Colon (tissue), 2 donors: ENCODE results near the gene CPLANE2.
"Not testable (repeated sequence)": the region's sequence is repeated elsewhere in the genome, so short reads cannot be mapped to it uniquely, and the experiment has no call there.

Source experiments
- FAIRE-seq: peaks from 2 replicates; lab custom pipeline; 2012; peaks lifted over from hg19 to GRCh38; lab: Jason Lieb, UNC
- donor health status: control.
- donor health status: control.

The CPLANE2 gene

DNA sequence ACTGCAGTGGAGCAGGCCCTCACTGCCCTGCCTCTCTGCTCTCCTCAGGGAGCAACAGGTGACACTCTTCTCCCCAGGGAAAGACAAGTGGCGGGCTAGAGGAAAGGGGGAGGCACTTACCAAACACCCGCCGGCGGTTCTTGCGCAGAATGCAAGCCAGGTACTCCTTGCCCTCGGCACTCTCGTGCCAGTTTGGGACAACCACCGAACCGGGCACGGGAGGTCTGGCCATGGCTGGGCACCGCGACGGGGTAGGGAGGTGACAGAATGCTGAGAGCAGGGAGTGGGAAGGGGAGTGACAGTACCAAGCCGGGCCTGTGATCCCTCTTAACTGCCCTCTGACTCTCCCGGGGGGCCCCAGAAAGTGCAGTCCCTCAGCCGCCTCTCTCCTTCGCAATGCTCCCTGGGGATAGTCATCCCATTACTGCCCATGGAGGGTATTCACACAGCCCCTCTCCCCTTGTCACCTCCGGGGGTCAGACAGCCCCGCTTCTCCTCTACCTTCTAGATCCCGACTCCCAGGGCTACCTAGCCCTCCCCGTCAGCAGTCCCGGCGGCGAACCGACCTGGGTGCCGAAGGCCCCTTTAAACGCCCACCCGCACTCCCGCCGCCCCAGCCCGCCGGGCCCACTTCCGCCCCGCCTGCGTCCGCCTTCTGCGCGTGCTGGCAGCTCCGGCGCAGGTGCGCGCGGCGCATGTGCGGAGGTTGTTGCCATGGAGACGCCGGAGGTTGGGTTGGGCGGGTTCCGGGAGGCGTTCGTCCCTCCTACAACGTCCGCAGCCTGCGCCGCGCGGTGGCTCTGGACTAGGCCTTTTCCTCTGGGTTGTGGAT lies at the start of gene CPLANE2:
TSS of gene CPLANE2 (minus strand) at position 673 of the 832 bp plus-strand sequence. CDS start at position 232, 441 bp downstream.
- no peak for FAIRE-seq

- FAIRE-seq: no peak
These were observed 49.1 kb upstream of the CPLANE2 start for GRCh38 chr1:16286122-16286521.

GRCh38 chr1:16281765-16282164 lies 44.8 kb upstream of the CPLANE2 start:
- no peak for FAIRE-seq

DNA sequence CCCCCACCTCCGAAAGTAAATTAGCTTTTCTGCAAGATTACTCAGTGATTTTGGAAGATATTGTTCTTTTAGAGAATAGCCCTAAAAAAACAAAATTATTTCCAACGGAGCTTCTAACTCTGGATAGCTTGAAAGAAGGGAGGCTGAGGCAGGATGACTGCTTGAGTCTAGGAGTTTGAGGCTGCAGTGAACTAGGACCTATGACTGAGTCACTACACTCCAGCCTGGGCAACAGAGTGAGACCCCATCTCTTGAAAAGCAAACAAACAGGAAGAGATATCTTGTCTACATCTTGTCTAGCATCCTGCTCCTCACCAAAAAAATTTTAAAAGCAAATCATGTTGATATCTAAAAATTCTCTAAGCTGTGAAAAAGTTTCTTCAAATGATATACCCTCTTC lies 42.2 kb upstream of the CPLANE2 start:
- FAIRE-seq: no peak

- FAIRE-seq: no peak
These were observed 39.5 kb upstream of the CPLANE2 start for GRCh38 chr1:16276302-16277030.

- FAIRE-seq: no peak
These were observed 38.6 kb upstream of the CPLANE2 start for GRCh38 chr1:16275591-16275990.

DNA sequence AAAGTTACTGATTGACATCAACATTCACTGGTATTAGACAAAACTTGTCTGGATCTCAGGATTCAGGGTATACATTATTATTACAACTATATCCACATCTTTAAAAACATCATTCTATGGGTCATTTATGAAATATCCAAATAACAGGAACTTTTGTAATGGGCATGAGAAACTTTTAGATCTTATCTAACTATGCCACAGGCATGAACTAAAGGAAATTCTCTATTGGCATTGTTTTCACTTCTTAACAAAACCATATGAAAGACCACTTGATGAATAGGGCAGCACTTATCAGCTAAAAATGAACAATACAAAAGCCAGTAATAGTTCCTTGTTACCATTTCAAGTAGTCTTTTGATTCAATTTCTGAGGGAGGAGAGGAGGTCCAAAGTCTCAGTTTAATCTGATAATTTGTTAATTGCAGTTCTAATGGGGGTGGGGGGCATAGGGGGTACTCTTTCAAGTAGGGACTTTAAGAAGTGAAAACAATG lies 30.8 kb upstream of the CPLANE2 start:
- FAIRE-seq: no peak

DNA sequence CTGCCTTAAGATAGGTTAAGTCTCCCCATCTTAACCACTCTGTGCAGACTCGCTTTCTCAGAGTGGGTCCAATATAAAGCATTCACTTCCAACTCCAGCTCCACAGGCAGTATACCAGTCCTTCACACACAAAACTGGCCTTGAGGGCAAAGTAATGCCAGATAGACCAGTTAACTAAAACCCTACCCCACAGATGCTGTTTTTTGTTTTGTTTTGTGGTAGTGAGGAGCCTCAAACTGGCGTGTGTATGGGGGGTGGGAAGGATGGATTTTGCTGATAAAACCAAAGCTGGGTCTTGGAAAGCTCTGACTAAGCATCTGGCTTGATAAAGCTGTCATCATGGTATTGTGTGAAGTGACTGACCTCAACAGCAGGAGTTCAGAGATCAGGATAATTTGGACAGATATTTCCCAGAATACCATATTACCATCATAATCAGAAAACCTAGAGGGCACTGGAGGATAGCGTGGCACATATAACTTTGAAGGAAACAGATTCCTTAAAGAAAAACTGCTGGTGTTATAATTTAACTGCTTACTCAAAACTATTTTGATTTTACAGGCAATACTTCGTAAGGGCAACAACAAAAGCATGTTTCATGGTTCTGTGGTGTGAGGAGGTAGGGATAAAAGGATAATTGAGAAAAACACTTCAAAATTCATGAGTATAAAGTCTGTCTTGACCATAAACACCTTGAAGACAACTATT lies 29.6 kb upstream of the CPLANE2 start:
- FAIRE-seq: no peak

DNA sequence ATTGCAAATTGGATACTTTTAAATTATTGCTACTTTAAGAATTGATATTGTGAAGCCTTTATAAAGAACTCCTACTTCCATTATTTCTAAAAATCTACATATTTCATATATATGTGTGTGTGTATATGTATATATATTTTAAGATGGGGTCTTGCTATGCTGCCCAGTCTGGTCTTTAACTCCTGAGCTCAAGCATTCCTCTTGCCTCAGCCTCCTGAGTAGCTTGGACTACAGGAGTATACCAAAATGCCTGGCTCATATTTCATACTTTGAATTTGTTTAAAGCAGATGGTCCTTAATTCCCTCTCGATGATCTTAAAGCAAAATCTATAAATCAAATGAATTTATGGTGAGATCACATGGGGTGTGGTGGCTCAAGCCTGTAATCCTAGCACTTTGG lies 25.1 kb upstream of the CPLANE2 start:
- FAIRE-seq: no peak

GRCh38 chr1:16260814-16261213 lies 23.8 kb upstream of the CPLANE2 start:
- FAIRE-seq: no peak

- FAIRE-seq: no peak
These were observed 21.7 kb upstream of the CPLANE2 start for GRCh38 chr1:16258591-16259135.

GRCh38 chr1:16257968-16258367 lies 21.0 kb upstream of the CPLANE2 start:
- no peak for FAIRE-seq

DNA sequence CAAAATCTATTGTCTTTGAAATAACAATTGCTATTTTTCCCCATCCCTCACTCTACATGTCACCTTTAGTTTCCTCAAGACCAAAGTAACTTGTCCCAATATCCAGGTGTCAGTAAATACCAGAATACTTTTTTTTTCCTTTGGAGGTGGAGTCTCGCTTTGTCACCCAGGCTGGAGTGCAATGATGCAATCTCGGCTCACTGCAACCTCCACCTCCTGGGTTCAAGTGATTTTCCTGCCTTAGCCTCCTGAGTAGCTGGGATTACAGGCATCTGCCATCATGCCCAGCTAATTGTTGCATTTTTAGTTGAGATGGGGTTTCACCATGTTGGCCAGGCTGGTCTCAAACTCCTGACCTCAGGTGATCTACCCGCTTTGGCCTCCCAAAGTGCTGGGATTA lies 20.6 kb upstream of the CPLANE2 start:
- FAIRE-seq: not testable (repeated sequence)

GRCh38 chr1:16256478-16256877 lies 19.5 kb upstream of the CPLANE2 start:
- FAIRE-seq: no peak

GRCh38 chr1:16254263-16254928 lies 17.4 kb upstream of the CPLANE2 start:
- no peak for FAIRE-seq

GRCh38 chr1:16253332-16253922 lies 16.4 kb upstream of the CPLANE2 start:
- FAIRE-seq: no peak

DNA sequence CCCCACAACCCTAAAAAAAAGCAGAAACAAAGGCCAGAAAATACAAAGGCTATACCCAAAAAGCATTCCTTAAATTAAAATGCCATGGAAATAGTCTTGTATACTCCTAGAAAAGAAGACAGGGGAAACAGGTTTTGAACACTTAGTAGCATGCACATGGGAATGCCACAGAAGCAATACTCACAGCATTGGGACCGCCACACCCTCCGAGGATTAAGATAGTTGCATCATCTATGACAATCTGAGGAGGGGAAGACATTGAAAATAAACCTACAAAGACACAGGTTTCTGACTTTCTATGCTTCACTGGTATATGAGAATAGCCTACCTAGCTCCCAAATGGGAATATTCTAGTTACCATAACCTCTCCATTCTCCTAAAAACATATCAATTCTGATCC lies 15.9 kb upstream of the CPLANE2 start:
- no peak for FAIRE-seq

- FAIRE-seq: no peak
These were observed 14.4 kb upstream of the CPLANE2 start for GRCh38 chr1:16251381-16251780.

DNA sequence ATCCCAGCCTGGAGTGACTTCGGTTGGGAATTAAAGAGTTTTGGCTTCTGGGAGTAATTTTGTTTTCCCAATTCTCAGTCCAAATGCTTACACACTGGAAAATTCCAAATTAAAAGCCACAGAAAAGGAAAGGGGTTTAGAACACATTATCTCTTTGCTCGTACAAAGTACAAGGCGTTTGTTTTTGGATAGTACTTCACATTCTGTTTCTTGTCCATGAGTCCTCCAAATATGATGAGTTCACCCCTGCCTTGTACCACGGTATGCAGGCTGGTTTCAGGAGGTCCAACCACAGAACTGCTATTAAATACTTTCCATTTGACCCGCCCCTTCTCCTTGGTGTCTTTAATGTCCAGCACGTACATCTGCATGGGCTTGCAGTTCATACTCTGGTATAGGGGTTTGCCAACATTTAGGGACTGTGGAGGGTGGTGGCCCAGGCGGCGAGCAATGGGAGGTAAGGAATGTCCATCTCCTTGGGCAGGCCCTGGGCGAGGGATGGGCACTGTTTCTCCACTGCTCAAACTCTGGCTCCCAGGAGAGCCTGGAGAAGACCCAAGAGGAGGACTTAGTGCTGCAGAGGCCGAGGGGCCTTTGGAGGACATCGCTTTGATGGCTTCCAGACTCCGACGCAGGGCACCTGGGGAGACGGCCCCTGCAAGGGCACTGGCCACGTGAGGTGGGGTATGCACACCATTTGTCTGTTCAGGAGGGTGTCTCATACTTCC lies 13.7 kb upstream of the CPLANE2 start:
- FAIRE-seq: no peak

GRCh38 chr1:16249596-16250241 lies 12.7 kb upstream of the CPLANE2 start:
- FAIRE-seq: no peak
